GM10266 (cell line): ENCODE measurements around the gene LRRC75B.
"Not testable (repeated sequence)": the region's sequence is repeated elsewhere in the genome, so short reads cannot be mapped to it uniquely, and the experiment has no call there.

Experiments
- DNase-seq: peaks from one replicate; pipeline ENCODE4 v3.0.0; 2012; ENCODE audit errors: extremely low spot score
- TF ChIP-seq, protein P1 (sequence below): IDR thresholded peaks from 2 replicates; pipeline ENCODE4 v1.5.1; 2012; ENCODE audit warnings: mild to moderate bottlenecking, low read depth; ENCODE audit not compliant: control insufficient read depth, insufficient read depth; ENCODE audit errors: missing control alignments

The LRRC75B gene

DNA sequence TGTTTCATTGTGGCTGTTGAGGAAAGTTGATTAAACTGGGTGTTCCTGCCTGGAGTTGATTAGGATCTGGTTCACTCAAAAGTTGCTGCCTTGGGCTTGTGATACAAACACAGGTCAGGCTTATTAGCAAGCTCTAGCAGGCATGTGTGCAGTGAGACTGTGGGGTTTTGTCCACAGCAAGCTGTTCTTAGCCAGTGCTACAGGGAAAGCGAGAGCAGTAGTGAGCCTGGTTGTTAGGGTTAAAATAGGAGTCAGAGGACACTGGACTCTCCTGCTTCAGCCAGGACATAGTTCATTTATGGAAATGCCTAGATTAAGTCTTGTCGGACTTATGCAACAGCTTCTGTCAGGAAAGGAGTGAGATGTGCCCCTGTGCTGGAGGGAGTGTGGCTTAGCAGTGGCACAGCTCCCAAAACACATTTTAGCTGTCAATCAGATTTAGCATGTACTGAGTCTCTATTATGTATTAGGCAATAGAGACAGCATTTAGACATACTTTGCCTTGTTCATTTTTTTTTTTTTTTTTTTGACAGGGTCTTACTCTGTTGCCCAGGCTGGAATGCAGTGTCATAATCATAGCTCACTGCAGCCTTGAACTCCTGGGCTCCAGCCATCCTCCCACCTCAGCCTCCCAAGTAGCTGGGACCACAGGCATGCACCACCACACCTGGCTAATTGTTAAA lies 28.4 kb downstream of the LRRC75B start:
- DNase-seq: no peak
- TF ChIP-seq, protein P1, sequence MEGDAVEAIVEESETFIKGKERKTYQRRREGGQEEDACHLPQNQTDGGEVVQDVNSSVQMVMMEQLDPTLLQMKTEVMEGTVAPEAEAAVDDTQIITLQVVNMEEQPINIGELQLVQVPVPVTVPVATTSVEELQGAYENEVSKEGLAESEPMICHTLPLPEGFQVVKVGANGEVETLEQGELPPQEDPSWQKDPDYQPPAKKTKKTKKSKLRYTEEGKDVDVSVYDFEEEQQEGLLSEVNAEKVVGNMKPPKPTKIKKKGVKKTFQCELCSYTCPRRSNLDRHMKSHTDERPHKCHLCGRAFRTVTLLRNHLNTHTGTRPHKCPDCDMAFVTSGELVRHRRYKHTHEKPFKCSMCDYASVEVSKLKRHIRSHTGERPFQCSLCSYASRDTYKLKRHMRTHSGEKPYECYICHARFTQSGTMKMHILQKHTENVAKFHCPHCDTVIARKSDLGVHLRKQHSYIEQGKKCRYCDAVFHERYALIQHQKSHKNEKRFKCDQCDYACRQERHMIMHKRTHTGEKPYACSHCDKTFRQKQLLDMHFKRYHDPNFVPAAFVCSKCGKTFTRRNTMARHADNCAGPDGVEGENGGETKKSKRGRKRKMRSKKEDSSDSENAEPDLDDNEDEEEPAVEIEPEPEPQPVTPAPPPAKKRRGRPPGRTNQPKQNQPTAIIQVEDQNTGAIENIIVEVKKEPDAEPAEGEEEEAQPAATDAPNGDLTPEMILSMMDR: no peak

DNA sequence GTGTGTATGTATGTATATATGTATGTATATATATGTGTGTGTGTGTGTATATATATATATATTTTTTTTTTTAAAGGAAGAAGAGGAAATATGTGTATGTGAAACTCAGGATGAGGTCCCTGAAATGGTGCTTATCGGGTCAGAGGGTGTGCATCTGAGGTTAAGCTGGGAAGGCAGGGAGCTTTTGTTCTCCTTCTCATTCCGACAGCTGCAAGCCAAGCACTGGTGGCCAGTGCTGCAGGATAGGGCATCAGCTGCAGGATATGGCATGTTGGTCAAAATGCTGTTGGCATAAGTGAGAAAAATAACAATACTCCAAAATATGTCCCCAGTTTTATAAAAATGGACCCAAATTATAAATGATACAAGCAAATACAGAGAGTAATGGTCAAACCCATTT lies 29.6 kb downstream of the LRRC75B start:
- DNase-seq: no peak
- TF ChIP-seq, protein P1: no peak

DNA sequence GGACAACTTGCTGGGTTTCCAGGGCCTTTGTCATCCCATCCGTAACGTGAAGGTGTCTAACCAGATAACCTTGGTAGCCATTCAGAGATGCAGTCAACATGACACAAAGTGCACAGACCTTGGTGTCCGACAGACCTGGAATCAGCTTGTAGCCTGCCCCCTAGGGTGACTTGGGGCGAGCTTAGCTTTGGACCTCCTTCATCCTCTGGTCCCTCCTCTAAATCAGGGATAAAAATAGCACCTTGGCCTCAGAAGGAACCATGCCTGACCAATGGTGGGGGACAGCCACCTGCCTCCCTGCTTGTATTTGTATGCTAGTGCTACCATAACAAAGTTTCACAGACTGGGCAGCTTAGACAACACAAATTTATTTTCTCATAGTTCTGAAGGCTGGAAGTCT lies 33.4 kb downstream of the LRRC75B start:
- DNase-seq: no peak
- TF ChIP-seq, protein P1: no peak

DNA sequence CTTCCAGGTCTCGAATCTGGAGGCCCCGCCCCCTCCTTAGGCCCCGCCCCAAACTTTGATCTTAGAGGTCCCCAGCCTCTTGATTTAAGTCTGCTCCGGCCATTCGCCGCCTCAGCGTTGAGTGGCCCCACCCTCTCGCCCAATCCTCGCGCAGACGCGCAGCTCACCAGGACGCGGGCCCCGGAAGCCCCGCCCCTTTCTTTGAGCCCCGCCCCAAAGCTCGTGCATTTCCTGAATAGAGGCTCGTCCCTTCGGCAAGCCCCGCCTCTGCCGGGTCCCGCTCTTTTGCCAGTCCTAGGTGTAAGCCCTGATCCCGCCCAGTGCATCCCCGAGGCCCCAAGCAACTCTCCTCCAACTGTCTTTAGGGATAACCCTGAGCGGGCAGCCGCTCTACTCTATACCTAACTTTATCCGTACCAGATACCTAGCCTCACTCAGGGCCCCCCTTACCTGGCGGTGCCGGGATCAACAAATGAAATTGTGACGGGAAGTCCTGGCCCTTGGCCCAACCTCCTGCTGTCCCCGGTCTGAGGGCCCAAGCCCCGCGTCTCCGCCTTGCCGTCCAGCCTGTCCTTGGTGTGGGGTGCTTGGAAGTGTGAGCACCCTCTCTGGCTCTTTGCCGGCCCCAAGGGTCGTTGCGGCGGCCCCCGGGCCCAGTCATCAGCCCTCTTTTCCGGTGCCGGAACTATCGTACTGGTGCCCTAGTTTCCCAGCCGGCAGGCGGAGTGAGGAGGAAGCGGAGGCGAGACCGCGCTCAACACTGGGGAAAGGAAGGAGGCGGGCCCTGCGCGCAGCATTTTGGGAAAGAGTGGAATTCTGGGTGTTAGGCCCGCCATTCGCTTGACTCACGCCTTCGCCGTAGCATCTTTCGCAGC lies 37.5 kb downstream of the LRRC75B start, which contains the start of gene SNRPD3:
Gene SNRPD3, plus strand, starts transcription at position 835 of the 875 bp plus-strand sequence. CDS start 1,676 bp downstream, outside the sequence.
- peak; percentile 99 for DNase-seq

DNA sequence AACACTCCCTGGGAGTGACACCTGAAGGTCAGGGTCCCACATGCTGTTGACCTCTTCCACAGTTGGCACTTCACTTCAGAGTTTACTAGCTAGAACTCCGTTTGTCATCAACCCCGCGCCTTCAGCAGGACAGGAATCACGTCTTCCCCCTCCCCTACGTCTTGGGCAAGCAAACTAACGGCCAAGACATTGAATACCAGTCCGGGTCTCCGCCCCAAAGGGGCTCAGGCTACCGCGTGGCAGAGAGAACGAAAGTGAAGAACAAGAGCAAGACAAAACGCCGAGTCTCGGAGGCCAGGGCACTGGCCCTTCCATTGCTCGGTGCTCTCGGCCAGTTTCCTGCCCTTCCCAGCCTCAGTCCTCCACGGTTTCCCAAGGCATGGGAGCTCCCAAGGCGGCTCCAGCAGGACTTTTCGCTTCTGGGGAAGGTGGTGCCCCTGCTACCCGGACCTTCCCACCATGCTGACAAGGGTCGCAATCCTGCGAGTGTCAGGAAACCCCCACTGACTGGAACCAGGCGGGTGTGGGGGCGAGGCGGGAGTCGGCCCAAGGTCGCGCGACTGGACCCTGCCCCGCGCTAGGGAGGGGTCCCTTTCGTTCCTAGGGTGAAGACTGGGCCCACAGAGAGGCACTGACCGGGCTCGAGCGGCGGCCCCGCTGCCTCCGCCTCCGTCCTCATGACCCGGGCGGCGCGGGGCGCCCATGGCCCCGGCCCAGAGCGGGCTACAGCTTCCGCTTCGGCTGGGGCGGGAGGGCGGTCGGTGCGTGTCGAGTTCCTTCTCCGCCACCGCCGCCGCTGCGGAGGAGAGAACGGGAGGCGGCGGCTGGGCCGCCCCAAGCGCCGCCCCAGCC lies 38.3 kb downstream of the LRRC75B start, which contains the start of gene GUCD1:
Gene GUCD1, minus strand, starts transcription at position 826 of the 852 bp plus-strand sequence. Its CDS starts 147 bp downstream, at position 679.
- DNase-seq: peak; percentile 58
- TF ChIP-seq, protein P1: no peak

More for the DNA sequence above, 37.5 kb downstream of the LRRC75B start, which contains the start of gene SNRPD3:
- TF ChIP-seq, protein P1: no peak

DNA sequence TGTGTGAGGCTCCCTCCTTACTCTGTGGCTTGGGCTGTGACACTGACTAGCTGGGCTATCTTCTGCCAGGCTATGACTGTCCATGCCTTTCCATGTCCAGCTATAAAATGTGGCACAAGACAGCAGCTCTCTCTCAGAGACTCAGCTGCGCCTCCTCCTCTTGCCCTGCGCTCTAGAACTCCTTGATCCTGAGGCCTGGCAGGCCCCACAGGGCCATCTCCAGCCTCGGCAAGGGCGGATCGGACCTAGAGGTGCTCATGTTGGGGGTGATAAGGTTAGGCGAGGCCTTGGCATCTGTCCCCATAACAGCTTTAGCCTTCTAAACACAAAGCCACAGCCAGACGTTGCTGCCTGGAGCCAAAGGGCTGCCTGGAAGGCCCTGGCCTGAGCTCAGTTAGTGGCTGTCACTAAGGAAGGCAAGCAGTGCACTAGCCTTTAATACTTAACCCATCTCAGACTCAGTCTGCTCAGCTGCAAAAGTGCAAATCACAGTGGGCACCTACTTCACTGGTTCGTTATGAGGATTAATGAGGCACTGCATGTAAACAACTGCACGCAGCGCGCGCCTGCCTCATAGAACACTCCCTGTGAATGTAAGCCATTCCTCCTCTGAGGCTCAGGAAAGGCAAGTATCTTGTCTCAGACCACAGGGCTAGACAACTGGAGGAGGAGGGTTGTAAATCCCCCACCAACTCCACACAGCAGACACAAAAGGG lies 39.1 kb downstream of the LRRC75B start:
- TF ChIP-seq, protein P1: no peak
- peak; percentile 31 for DNase-seq

DNA sequence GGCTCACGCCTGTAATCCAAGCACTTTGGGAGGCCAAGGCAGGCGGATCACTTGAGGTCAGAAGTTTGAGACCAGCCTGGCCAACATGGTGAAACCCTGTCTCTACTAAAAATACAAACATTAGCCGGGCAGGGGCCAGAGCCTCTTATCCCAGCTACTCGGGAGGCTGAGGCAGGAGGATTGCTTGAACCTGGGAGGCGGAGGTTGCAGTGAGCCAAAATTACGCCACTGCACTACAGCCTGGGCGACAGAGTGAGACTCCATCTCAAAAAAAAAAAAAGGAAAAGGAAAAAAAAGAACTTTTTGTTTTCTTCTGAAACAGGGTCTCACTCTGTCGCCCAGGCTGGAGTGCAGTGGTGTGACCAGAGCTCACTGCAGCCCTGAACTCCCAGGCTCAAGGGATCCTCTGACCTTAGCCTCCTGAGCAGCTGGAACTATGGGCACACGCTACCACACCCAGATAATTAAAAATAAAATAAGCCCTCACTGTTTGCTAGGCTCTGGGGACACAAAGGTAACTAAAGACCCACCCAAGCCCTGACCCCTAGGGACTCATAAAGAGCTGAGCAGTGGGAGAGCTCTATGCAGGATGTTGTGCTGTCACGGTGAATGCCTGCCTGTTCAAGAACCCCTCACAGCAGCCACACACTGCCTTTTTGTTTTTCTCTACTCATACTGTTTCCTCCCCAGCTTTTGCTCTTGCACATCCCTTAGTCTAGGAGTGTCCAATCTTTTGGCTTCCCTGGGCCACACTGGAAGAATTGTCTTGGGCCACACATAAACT lies 40.2 kb downstream of the LRRC75B start:
- not testable (repeated sequence) for DNase-seq
